IMR-90 (cell line): ENCODE measurements around the gene RETREG1. TPM values are rescaled to one million over a fixed set of nuclear protein-coding genes. Genes with fewer than 3 reads are reported as not detected.

Source experiments
- ATAC-seq: fragments of 200-7000 bp; cut with Tn5 transposase; 2 replicates; pipeline ENCODE4 v1.9.1; 2020; ENCODE audit warnings: low read depth, mild to moderate bottlenecking, moderate library complexity
- BruUV-seq: library from RNA; stranded (reverse); fragments of 400-500 nt; replicated peaks from 2 replicates; lab custom pipeline; 2021; lab: Mats Ljungman, UMichigan
- CTCF ChIA-PET: fragments of 300-600 bp; formaldehyde crosslinking; extraction: SDS; loops from one replicate; lab custom pipeline; 2021; ENCODE audit warnings: antibody characterized with exemption; lab: Yijun Ruan, JAX
- POLR2A ChIA-PET: fragments of 300-600 bp; sonication (Branson Sonifier 250); formaldehyde crosslinking; loops from one replicate; lab custom pipeline; 2022; ENCODE audit warnings: antibody characterized with exemption; ENCODE audit not compliant: unreplicated experiment; lab: Charles Lee
- DNase-seq: peaks from one replicate; pipeline ENCODE4 v3.0.0; 2013
- H2AFZ ChIP-seq: replicated peaks from 2 replicates; pipeline ENCODE3; 2013; ENCODE audit warnings: low read length, mild to moderate bottlenecking; ENCODE audit not compliant: poor library complexity
- H2AK5ac ChIP-seq: 2 replicates; pipeline ENCODE4 v1.6.1; 2013; ENCODE audit warnings: low read depth, low read length, inconsistent platforms
- H2AK9ac ChIP-seq: replicated peaks from 2 replicates; pipeline ENCODE3; 2013; ENCODE audit warnings: mild to moderate bottlenecking, low read depth, low read length, moderate library complexity; ENCODE audit not compliant: poor library complexity
- H2BK120ac ChIP-seq: 2 replicates; pipeline ENCODE4 v1.6.1; 2013; ENCODE audit warnings: low read depth, low read length, inconsistent platforms
- H2BK15ac ChIP-seq: 3 replicates; pipeline ENCODE4 v1.6.1; 2013; ENCODE audit warnings: low read depth, low read length, inconsistent platforms
- H2BK20ac ChIP-seq: 2 replicates; pipeline ENCODE4 v1.6.1; 2013; ENCODE audit warnings: low read depth, mild to moderate bottlenecking, inconsistent platforms, low read length, moderate library complexity
- H2BK5ac ChIP-seq: 2 replicates; pipeline ENCODE4 v1.6.1; 2013; ENCODE audit warnings: mild to moderate bottlenecking, low read depth, low read length, inconsistent platforms; ENCODE audit not compliant: poor library complexity, severe bottlenecking
- H3K14ac ChIP-seq: replicated peaks from 2 replicates; pipeline ENCODE4 v1.6.1; 2013; ENCODE audit warnings: low read depth, low read length, inconsistent platforms
- H3K18ac ChIP-seq: 2 replicates; pipeline ENCODE4 v1.6.1; 2013; ENCODE audit warnings: low read depth, low read length, control low read depth
- H3K23ac ChIP-seq: 2 replicates; pipeline ENCODE4 v1.6.1; 2013; ENCODE audit warnings: low read depth, low read length, inconsistent platforms
- H3K27ac ChIP-seq: 2 replicates; pipeline ENCODE4 v1.5.1; 2013; ENCODE audit warnings: mild to moderate bottlenecking, control low read depth, low read length; ENCODE audit not compliant: insufficient read depth
- H3K27me3 ChIP-seq: 2 replicates; pipeline ENCODE4 v1.6.1; 2013; ENCODE audit warnings: low read length; ENCODE audit not compliant: control insufficient read depth, insufficient read depth
- H3K36me3 ChIP-seq: 2 replicates; pipeline ENCODE4 v1.6.1; 2013; ENCODE audit warnings: low read length, mixed read lengths; ENCODE audit not compliant: control insufficient read depth, insufficient read depth
- H3K4ac ChIP-seq: 2 replicates; pipeline ENCODE4 v1.6.1; 2013; ENCODE audit warnings: low read depth, low read length, inconsistent platforms
- H3K4me1 ChIP-seq: 2 replicates; pipeline ENCODE4 v1.6.1; 2013; ENCODE audit warnings: low read length, mixed read lengths; ENCODE audit not compliant: control insufficient read depth, insufficient read depth
- H3K4me2 ChIP-seq: 2 replicates; pipeline ENCODE4 v1.6.1; 2013; ENCODE audit warnings: low read depth, mild to moderate bottlenecking, control low read depth, low read length, moderate library complexity
- H3K4me3 ChIP-seq: 2 replicates; pipeline ENCODE4 v1.5.1; 2013; ENCODE audit warnings: low read depth, mild to moderate bottlenecking, control low read depth, low read length, moderate library complexity; ENCODE audit not compliant: insufficient read depth
- H3K56ac ChIP-seq: 2 replicates; pipeline ENCODE4 v1.6.1; 2013; ENCODE audit warnings: low read length, inconsistent platforms; ENCODE audit not compliant: insufficient read depth; ENCODE audit errors: extremely low read depth
- H3K79me1 ChIP-seq, 2 experiments: 2 replicates each; pipeline ENCODE4 v1.6.1; 2013; ENCODE audit warnings: low read length in 2 of 2, inconsistent platforms in 1 of 2, low read depth in 1 of 2
- H3K9ac ChIP-seq: 2 replicates; pipeline ENCODE4 v1.6.1; 2013; ENCODE audit warnings: low read depth, low read length, control low read depth
- H3K9me1 ChIP-seq: 2 replicates; pipeline ENCODE4 v1.6.1; 2013; ENCODE audit warnings: low read length, inconsistent platforms; ENCODE audit not compliant: insufficient read depth
- H3K9me3 ChIP-seq: 2 replicates; pipeline ENCODE4 v1.6.1; 2013; ENCODE audit warnings: low read length; ENCODE audit not compliant: control insufficient read depth, insufficient read depth
- H4K20me1 ChIP-seq: 2 replicates; pipeline ENCODE4 v1.6.1; 2013; ENCODE audit warnings: low read length, inconsistent platforms; ENCODE audit not compliant: insufficient read depth
- H4K5ac ChIP-seq: 2 replicates; pipeline ENCODE4 v1.6.1; 2013; ENCODE audit warnings: mild to moderate bottlenecking, low read depth, low read length, control low read depth
- H4K8ac ChIP-seq, 2 experiments: 2 replicates each; pipeline ENCODE4 v1.6.1; 2013; ENCODE audit warnings: low read depth in 2 of 2, low read length in 2 of 2, control low read depth in 1 of 2, inconsistent platforms in 1 of 2
- H4K91ac ChIP-seq: 2 replicates; pipeline ENCODE4 v1.6.1; 2013; ENCODE audit warnings: low read depth, low read length, inconsistent platforms; ENCODE audit not compliant: insufficient read depth
- POLR2A ChIP-seq: IDR thresholded peaks from 2 replicates; pipeline ENCODE4 v1.6.1; 2012; ENCODE audit warnings: mild to moderate bottlenecking, low read depth, low read length
- SMC3 ChIP-seq: fragments of 150-350 bp; IDR thresholded peaks from 2 replicates; pipeline ENCODE4 v1.6.1; 2016; ENCODE audit warnings: low read depth, mild to moderate bottlenecking, antibody characterized with exemption, low read length, moderate library complexity
- dilution Hi-C: fragments of 300-500 bp; cut with HindIII; formaldehyde crosslinking; loops from one replicate; pipeline ENCODE4 v1.14.3; 2018; ENCODE audit warnings: low sequenced_read_pairs; ENCODE audit not compliant: unreplicated experiment
- in situ Hi-C: fragments of 300-500 bp; cut with MboI; formaldehyde crosslinking; loops from 3 replicates; pipeline ENCODE4 v1.14.3; 2019; ENCODE audit warnings: low sequenced_read_pairs, inconsistent platforms, mixed read lengths
- intact Hi-C: fragments of 100-400 bp; cut with micrococcal nuclease; formaldehyde crosslinking; loops from 2 replicates; pipeline ENCODE4 v1.10.0; 2022
- polyA plus RNA-seq, 3 experiments: library from polyadenylated mRNA; depleted of rRNA; stranded (reverse); fragments of >200 nt; gene quantifications; 2 replicates each; pipeline ENCODE4 v1.2.3, GENCODE V29; 2012; ENCODE audit warnings: low replicate concordance in 1 of 3
- total RNA-seq: library from RNA; depleted of rRNA; stranded (reverse); fragments of >200 nt; gene quantifications from 2 replicates; pipeline ENCODE4 v1.2.3, GENCODE V29; 2012
- TF ChIP-seq, protein P1 (sequence below): conservative IDR thresholded peaks from 2 replicates; pipeline ENCODE4 v1.5.1; 2012; ENCODE audit warnings: mild to moderate bottlenecking, low read depth, low read length, improper control_type of control experiment

Gene RETREG1
- total and polyA plus RNA-seq, 2 of the 4 experiments (the other 2 are of a cell fraction) = not detected

DNA sequence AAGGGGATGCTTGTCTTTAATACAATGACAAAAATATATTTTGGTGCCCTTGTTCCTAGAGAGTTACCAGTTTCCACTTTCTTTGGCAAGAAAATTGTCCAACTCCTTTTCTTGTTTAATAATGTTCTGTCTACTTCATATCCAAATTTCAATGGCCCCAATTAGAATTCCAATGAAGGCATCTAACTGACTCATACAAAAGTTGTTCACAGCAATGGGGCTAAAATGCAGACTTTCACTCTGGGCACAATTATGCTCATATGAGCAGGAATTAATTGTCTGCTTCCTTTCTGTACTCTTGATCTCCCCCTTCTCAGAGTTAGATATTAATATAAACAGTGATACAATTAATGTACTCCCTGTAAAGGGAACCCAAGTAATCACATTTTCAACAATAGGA lies 109.1 kb downstream of the RETREG1 start:
- TF ChIP-seq SMC3 = no peak
- TF ChIP-seq POLR2A = no peak
- TF ChIP-seq, protein P1, sequence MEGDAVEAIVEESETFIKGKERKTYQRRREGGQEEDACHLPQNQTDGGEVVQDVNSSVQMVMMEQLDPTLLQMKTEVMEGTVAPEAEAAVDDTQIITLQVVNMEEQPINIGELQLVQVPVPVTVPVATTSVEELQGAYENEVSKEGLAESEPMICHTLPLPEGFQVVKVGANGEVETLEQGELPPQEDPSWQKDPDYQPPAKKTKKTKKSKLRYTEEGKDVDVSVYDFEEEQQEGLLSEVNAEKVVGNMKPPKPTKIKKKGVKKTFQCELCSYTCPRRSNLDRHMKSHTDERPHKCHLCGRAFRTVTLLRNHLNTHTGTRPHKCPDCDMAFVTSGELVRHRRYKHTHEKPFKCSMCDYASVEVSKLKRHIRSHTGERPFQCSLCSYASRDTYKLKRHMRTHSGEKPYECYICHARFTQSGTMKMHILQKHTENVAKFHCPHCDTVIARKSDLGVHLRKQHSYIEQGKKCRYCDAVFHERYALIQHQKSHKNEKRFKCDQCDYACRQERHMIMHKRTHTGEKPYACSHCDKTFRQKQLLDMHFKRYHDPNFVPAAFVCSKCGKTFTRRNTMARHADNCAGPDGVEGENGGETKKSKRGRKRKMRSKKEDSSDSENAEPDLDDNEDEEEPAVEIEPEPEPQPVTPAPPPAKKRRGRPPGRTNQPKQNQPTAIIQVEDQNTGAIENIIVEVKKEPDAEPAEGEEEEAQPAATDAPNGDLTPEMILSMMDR = no peak
- in situ Hi-C loops (no loop called here), dilution Hi-C loops (no loop called here), intact Hi-C loops (no loop called here)
- no peak overlapping the region for H3K18ac ChIP-seq
- no peak overlapping the region for H2AFZ ChIP-seq
- H3K56ac ChIP-seq = no peak overlapping the region
- no peak overlapping the region for H2AK9ac ChIP-seq
- no peak overlapping the region for H3K4ac ChIP-seq
- no peak overlapping the region for H4K91ac ChIP-seq
- no peak overlapping the region for H3K27ac ChIP-seq
- ChIA-PET POLR2A (no interaction called here), CTCF (no interaction called here)
- H3K36me3 ChIP-seq = no peaks in the 10 kb centered on the region
- H3K4me2 ChIP-seq = no peak overlapping the region
- H3K27me3 ChIP-seq = peaks cover 22% of the 10 kb centered on the region
- H3K9me1 ChIP-seq = no peaks in the 10 kb centered on the region
- no peak overlapping the region for H3K9ac ChIP-seq
- H4K8ac ChIP-seq = no peak overlapping the region
- BruUV-seq = no TSS peak
- DNase-seq = no peak
- no peak overlapping the region for H3K4me3 ChIP-seq
- H3K79me1 ChIP-seq = no peaks in the 10 kb centered on the region
- no peaks in the 10 kb centered on the region for H3K9me3 ChIP-seq
- no peak overlapping the region for H4K5ac ChIP-seq
- no peak overlapping the region for H2AK5ac ChIP-seq
- ATAC-seq = 0 out of 2 replicates have a peak, but pooled peaks have one; percentile 11
- H2BK120ac ChIP-seq = no peak overlapping the region
- H3K4me1 ChIP-seq = peaks cover 1% of the 10 kb centered on the region; the same call in 1 of the 2 replicates
- no peak overlapping the region for H3K14ac ChIP-seq
- H2BK20ac ChIP-seq = no peak overlapping the region
- H2BK15ac ChIP-seq = no peak overlapping the region
- no peaks in the 10 kb centered on the region for H4K20me1 ChIP-seq
- H3K23ac ChIP-seq = no peak overlapping the region
- H2BK5ac ChIP-seq = no peak overlapping the region
